Measurements from ENCODE around the gene OR7D2.
"Not testable (repeated sequence)": the region's sequence is repeated elsewhere in the genome, so short reads cannot be mapped to it uniquely, and the experiment has no call there.

The OR7D2 gene

DNA sequence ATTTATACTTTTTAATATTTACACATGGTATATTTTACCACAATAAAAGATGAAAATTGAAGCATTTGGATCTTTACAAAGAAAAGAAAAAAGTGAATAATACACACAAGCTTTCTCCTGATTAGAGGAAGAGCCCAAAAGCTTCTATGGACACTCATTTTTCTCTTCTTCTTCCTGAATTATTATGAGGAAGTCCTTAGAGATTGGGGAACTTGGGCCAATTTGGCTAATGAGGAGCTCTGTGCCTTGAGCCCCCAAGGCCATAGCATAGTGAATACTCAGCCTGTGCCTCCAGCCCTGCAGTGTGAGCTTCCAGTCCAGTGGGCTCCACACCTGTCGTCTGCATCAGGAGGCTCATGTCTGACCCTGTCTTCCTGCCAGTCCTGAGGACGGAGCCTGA, 19.3 kb downstream of the OR7D2 start:
- H3K27ac ChIP-seq; DNase-seq (ENCODE audit: low read depth, low spot score): not testable (repeated sequence)

GRCh38 chr19:9205501-9206113, 26.8 kb downstream of the OR7D2 start:
- H3K27ac ChIP-seq: no peak overlapping the region
- DNase-seq (ENCODE audit: low read depth, low spot score): no peak

- no peak within 1 kb of the TSS for H3K27ac ChIP-seq
- DNase-seq (ENCODE audit: low read depth, low spot score): no peak
These were observed 40.7 kb downstream of the OR7D2 start, which contains the start of gene OR7D4 for GRCh38 chr19:9219489-9219888. TSS of gene OR7D4 (minus strand) at chr19:9219589. CDS start at chr19:9214837, 4,752 bp downstream.
